HEK293 (cell line): Measurements from ENCODE around the gene MAT2A.

Source experiments
- GFI1B ChIP-seq: fragments of 450-650 bp; formaldehyde crosslinking; IDR thresholded peaks from 2 replicates; pipeline ENCODE4 v1.5.1; 2016; ENCODE audit warnings: missing biosample characterization, missing genetic modification characterization
- GLI2 ChIP-seq: fragments of 450-650 bp; formaldehyde crosslinking; IDR thresholded peaks from 2 replicates; pipeline ENCODE4; 2017; ENCODE audit warnings: missing biosample characterization, missing genetic modification characterization, low read depth, borderline replicate concordance
- HIC1 ChIP-seq: fragments of 450-650 bp; formaldehyde crosslinking; IDR thresholded peaks from 2 replicates; pipeline ENCODE4 v1.5.1; 2016; ENCODE audit warnings: missing biosample characterization, missing genetic modification characterization
- IKZF3 ChIP-seq: fragments of 450-650 bp; IDR thresholded peaks from 2 replicates; pipeline ENCODE4 v1.5.0; 2018; ENCODE audit warnings: missing biosample characterization, mild to moderate bottlenecking, missing genetic modification characterization, moderate library complexity
- KLF9 ChIP-seq: fragments of 450-650 bp; formaldehyde crosslinking; IDR thresholded peaks from 2 replicates; pipeline ENCODE4 v1.5.1; 2016; ENCODE audit warnings: missing biosample characterization, missing genetic modification characterization, low read depth
- PRDM4 ChIP-seq: fragments of 450-650 bp; formaldehyde crosslinking; IDR thresholded peaks from 2 replicates; pipeline ENCODE4 v1.5.1; 2017; ENCODE audit warnings: missing biosample characterization, missing genetic modification characterization
- TCF7L2 ChIP-seq: IDR thresholded peaks from 2 replicates; pipeline ENCODE4 v1.6.1; 2011; ENCODE audit warnings: low read depth, mild to moderate bottlenecking, inconsistent platforms, low read length, moderate library complexity, borderline replicate concordance
- YY2 ChIP-seq: fragments of 450-650 bp; formaldehyde crosslinking; IDR thresholded peaks from 2 replicates; pipeline ENCODE4 v1.5.1; 2016; ENCODE audit warnings: missing biosample characterization, missing genetic modification characterization
- ZBTB26 ChIP-seq: fragments of 450-650 bp; formaldehyde crosslinking; optimal IDR thresholded peaks from 2 replicates; pipeline ENCODE3; 2016; ENCODE audit warnings: missing biosample characterization, mild to moderate bottlenecking, missing genetic modification characterization
- ZFHX2 ChIP-seq: fragments of 450-650 bp; formaldehyde crosslinking; conservative IDR thresholded peaks from 2 replicates; pipeline ENCODE4 v1.5.1; 2016; ENCODE audit warnings: missing biosample characterization, missing genetic modification characterization
- ZNF138 ChIP-seq: fragments of 450-650 bp; formaldehyde crosslinking; IDR thresholded peaks from 2 replicates; pipeline ENCODE4 v1.5.1; 2016; ENCODE audit warnings: missing biosample characterization, missing genetic modification characterization, borderline replicate concordance
- ZNF148 ChIP-seq: fragments of 450-650 bp; formaldehyde crosslinking; IDR thresholded peaks from 2 replicates; pipeline ENCODE4 v1.5.0; 2017; ENCODE audit warnings: missing biosample characterization, missing genetic modification characterization, borderline replicate concordance
- ZNF19 ChIP-seq: fragments of 450-650 bp; formaldehyde crosslinking; IDR thresholded peaks from 2 replicates; pipeline ENCODE4; 2016; ENCODE audit warnings: missing biosample characterization, missing genetic modification characterization, low read depth
- ZNF341 ChIP-seq: fragments of 450-650 bp; formaldehyde crosslinking; IDR thresholded peaks from 2 replicates; pipeline ENCODE4; 2016; ENCODE audit warnings: low read depth, missing biosample characterization, missing genetic modification characterization
- ZNF610 ChIP-seq: fragments of 450-650 bp; formaldehyde crosslinking; IDR thresholded peaks from 2 replicates; pipeline ENCODE4 v1.5.1; 2016; ENCODE audit warnings: missing biosample characterization, missing genetic modification characterization, borderline replicate concordance
- ZNF621 ChIP-seq: fragments of 450-650 bp; formaldehyde crosslinking; IDR thresholded peaks from 2 replicates; pipeline ENCODE4 v1.5.1; 2017; ENCODE audit warnings: missing biosample characterization, missing genetic modification characterization
- ZNF707 ChIP-seq: fragments of 450-650 bp; formaldehyde crosslinking; IDR thresholded peaks from 2 replicates; pipeline ENCODE4 v1.5.1; 2016; ENCODE audit warnings: missing biosample characterization, missing genetic modification characterization
- ZNF76 ChIP-seq: fragments of 450-650 bp; formaldehyde crosslinking; IDR thresholded peaks from 2 replicates; pipeline ENCODE4; 2016; ENCODE audit warnings: low read depth, missing biosample characterization, missing genetic modification characterization, borderline replicate concordance
- ZNF776 ChIP-seq: fragments of 450-650 bp; formaldehyde crosslinking; IDR thresholded peaks from 2 replicates; pipeline ENCODE4 v1.5.0; 2017; ENCODE audit warnings: missing biosample characterization, missing genetic modification characterization, borderline replicate concordance
- ZNF830 ChIP-seq: fragments of 450-650 bp; IDR thresholded peaks from 2 replicates; pipeline ENCODE4 v1.5.0; 2018; ENCODE audit warnings: missing biosample characterization, missing genetic modification characterization, low read depth, mild to moderate bottlenecking, moderate library complexity
- ZNF843 ChIP-seq: fragments of 450-650 bp; formaldehyde crosslinking; IDR thresholded peaks from 2 replicates; pipeline ENCODE4 v1.5.1; 2016; ENCODE audit warnings: missing biosample characterization, missing genetic modification characterization
- TF ChIP-seq, protein P1 (sequence below): fragments of 450-650 bp; formaldehyde crosslinking; IDR thresholded peaks from 2 replicates; pipeline ENCODE4 v1.5.1; 2016; ENCODE audit warnings: missing biosample characterization, missing genetic modification characterization
- TF ChIP-seq, protein P2 (sequence below): fragments of 450-650 bp; formaldehyde crosslinking; IDR thresholded peaks from 2 replicates; pipeline ENCODE4 v1.5.1; 2016; ENCODE audit warnings: missing biosample characterization, missing genetic modification characterization

Gene MAT2A

DNA sequence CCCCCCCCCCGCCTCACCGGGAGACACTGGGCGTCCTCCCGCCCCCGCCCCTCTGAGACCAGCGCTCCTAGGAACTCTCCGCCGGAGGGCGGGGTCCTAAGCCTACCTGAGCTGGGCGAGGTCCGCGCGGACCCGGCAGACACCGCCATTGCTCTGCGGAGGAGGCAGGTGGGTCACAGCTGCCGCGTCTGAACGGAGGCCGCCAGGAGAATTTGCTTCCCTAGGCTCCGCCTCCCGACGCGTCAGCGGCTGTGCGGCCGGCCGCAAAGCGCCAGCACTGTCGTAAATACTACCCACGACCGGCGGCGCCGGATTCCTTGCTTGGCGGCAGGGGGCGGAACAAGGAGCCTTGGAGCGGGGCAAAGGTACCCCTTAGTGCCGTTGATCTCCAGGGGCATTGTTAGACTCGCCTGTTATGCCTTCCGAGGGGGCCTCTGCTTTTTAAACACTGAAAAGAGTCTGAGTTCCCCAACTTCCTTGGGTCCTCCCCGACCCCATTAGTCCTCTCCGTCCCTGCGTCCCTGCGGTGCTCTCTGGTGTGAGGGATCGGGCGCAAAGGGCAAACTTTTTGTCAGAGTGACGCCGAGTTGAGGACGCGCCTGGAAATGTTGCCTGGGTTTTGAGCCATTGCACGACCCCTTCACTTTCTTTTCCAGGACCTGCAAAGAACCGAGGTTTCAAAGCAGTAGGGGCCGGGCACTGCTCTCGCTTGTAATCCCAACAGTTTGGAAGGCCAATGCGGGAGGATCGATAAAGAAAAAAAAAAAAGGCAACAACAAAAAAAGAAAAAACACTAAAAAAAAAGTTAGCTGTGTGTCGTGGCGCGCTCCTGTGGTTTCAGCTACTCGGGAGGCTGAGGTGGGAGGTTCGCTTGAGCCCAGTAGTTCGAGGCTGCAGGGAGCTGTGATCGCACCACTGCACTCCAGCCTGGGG is 22.6 kb downstream of the MAT2A start, which contains the start of gene GGCX (continued):
- TF ChIP-seq PRDM4 (tag by site-specific recombination) (no peak), IKZF3 (tag by site-specific recombination) (no peak), YY2 (tag by site-specific recombination) (0 out of 2 replicates have a peak, but pooled peaks have one; percentile 19), ZBTB26 (tag by site-specific recombination) (peak; percentile 29), KLF9 (no peak), ZNF830 (tag by site-specific recombination) (no peak), ZNF148 (tag by site-specific recombination) (no peak), GFI1B (no peak), ZNF707 (tag by site-specific recombination) (no peak), ZNF138 (tag by site-specific recombination) (no peak), ZNF76 (tag by site-specific recombination) (peak; percentile 29; the same call in 1 of the 2 replicates), TCF7L2 (no peak), ZNF341 (tag by site-specific recombination) (0 out of 2 replicates have a peak, but pooled peaks have one; percentile 21), ZNF610 (tag by site-specific recombination) (no peak), ZFHX2 (tag by site-specific recombination) (no peak; the same call in 1 of the 2 replicates), HIC1 (tag by site-specific recombination) (peak; percentile 87), GLI2 (no peak), ZNF776 (no peak), ZNF621 (no peak), ZNF19 (no peak), ZNF843 (no peak)
- TF ChIP-seq, protein P1, sequence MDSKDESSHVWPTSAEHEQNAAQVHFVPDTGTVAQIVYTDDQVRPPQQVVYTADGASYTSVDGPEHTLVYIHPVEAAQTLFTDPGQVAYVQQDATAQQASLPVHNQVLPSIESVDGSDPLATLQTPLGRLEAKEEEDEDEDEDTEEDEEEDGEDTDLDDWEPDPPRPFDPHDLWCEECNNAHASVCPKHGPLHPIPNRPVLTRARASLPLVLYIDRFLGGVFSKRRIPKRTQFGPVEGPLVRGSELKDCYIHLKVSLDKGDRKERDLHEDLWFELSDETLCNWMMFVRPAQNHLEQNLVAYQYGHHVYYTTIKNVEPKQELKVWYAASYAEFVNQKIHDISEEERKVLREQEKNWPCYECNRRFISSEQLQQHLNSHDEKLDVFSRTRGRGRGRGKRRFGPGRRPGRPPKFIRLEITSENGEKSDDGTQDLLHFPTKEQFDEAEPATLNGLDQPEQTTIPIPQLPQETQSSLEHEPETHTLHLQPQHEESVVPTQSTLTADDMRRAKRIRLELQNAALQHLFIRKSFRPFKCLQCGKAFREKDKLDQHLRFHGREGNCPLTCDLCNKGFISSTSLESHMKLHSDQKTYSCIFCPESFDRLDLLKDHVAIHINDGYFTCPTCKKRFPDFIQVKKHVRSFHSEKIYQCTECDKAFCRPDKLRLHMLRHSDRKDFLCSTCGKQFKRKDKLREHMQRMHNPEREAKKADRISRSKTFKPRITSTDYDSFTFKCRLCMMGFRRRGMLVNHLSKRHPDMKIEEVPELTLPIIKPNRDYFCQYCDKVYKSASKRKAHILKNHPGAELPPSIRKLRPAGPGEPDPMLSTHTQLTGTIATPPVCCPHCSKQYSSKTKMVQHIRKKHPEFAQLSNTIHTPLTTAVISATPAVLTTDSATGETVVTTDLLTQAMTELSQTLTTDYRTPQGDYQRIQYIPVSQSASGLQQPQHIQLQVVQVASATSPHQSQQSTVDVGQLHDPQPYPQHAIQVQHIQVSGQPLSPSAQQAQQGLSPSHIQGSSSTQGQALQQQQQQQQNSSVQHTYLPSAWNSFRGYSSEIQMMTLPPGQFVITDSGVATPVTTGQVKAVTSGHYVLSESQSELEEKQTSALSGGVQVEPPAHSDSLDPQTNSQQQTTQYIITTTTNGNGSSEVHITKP (tag by site-specific recombination), result 0 out of 2 replicates have a peak, but pooled peaks have one; percentile 28
- TF ChIP-seq, protein P2, sequence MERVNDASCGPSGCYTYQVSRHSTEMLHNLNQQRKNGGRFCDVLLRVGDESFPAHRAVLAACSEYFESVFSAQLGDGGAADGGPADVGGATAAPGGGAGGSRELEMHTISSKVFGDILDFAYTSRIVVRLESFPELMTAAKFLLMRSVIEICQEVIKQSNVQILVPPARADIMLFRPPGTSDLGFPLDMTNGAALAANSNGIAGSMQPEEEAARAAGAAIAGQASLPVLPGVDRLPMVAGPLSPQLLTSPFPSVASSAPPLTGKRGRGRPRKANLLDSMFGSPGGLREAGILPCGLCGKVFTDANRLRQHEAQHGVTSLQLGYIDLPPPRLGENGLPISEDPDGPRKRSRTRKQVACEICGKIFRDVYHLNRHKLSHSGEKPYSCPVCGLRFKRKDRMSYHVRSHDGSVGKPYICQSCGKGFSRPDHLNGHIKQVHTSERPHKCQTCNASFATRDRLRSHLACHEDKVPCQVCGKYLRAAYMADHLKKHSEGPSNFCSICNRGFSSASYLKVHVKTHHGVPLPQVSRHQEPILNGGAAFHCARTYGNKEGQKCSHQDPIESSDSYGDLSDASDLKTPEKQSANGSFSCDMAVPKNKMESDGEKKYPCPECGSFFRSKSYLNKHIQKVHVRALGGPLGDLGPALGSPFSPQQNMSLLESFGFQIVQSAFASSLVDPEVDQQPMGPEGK (tag by site-specific recombination), result peak; percentile 37; the same call in 1 of the 2 replicates
